Muscle of leg (tissue), 11 donors: Measurements from ENCODE around the gene NSD1. TPM values are rescaled to one million over a fixed set of nuclear protein-coding genes. Genes with fewer than 3 reads are reported as not detected.
"Not testable (repeated sequence)": the region's sequence is repeated elsewhere in the genome, so short reads cannot be mapped to it uniquely, and the experiment has no call there.

Experiments used
- DNase-seq: peaks from one replicate; pipeline ENCODE4 v3.0.0; 2013
- H3K27ac ChIP-seq: one replicate; pipeline ENCODE4 v1.5.1; 2013; ENCODE audit warnings: mild to moderate bottlenecking, low read length, control low read depth
- H3K27me3 ChIP-seq: one replicate; pipeline ENCODE4 v1.6.1; 2013; ENCODE audit warnings: low read length; ENCODE audit not compliant: control insufficient read depth, insufficient read depth
- H3K36me3 ChIP-seq: one replicate; pipeline ENCODE4 v1.6.1; 2013; ENCODE audit warnings: low read length; ENCODE audit not compliant: control insufficient read depth, insufficient read depth
- H3K4me1 ChIP-seq: one replicate; pipeline ENCODE4 v1.6.1; 2013; ENCODE audit warnings: low read length; ENCODE audit not compliant: control insufficient read depth, insufficient read depth
- H3K4me3 ChIP-seq: one replicate; pipeline ENCODE4 v1.5.1; 2013; ENCODE audit warnings: low read length, control low read depth
- H3K9me3 ChIP-seq: replicated peaks from 2 replicates; pipeline ENCODE4 v1.6.1; 2013; ENCODE audit warnings: low read depth, low read length; ENCODE audit not compliant: control insufficient read depth
- whole genome bisulfite sequencing: methylation state at CpG from one replicate; pipeline ENCODE4 v1.1.5; 2013; ENCODE audit warnings: missing lambda C conversion rate; ENCODE audit not compliant: insufficient coverage; 5-methylcytosine and 5-hydroxymethylcytosine counted together
- polyA plus RNA-seq, 8 donors: library from polyadenylated mRNA; unstranded; fragments of 120-200 nt; gene quantifications; one replicate each; pipeline versions ENCODE4 v1.2.1 to v1.2.3, GENCODE V29; 2013; ENCODE audit warnings: inconsistent platforms in 1 of 8, low replicate concordance in 1 of 8; ENCODE audit not compliant: insufficient read length in 8 of 8, insufficient read depth in 1 of 8
- total RNA-seq: library from RNA; stranded (reverse); fragments of 120-200 nt; gene quantifications from one replicate; pipeline ENCODE4 v1.2.4, GENCODE V29; 2013

The NSD1 gene
- total and polyA plus RNA-seq, 9 donors, result 28.2 to 63.6 (median 43.6) TPM

- Histone ChIP-seq H3K9me3 (no peaks in the 10 kb centered on the region), H3K4me3 (no peak overlapping the region), H3K4me1 (no peaks in the 10 kb centered on the region), H3K36me3 (peaks cover 41% of the 10 kb centered on the region), H3K27ac (no peak overlapping the region), H3K27me3 (no peaks in the 10 kb centered on the region)
- no peak for DNase-seq
- WGBS, result no CpG with 5 or more reads among the region's 1 CpG
These were observed 9.2 kb downstream of the NSD1 start for GRCh38 chr5:177142778-177143177.

GRCh38 chr5:177146891-177147638, 13.5 kb downstream of the NSD1 start:
- no peak overlapping the region for H3K4me3 ChIP-seq
- no peaks in the 10 kb centered on the region for H3K4me1 ChIP-seq
- no peaks in the 10 kb centered on the region for H3K27me3 ChIP-seq
- no peaks in the 10 kb centered on the region for H3K9me3 ChIP-seq
- peaks cover 35% of the 10 kb centered on the region for H3K36me3 ChIP-seq
- no peak for DNase-seq
- no peak overlapping the region for H3K27ac ChIP-seq
- 83% methylated on average over 12 of the region's 17 CpGs for WGBS

- H3K9me3 ChIP-seq, H3K27ac ChIP-seq, H3K4me1 ChIP-seq, H3K27me3 ChIP-seq, DNase-seq, H3K4me3 ChIP-seq: not testable (repeated sequence)
- peaks cover 37% of the 10 kb centered on the region for H3K36me3 ChIP-seq
- WGBS, result no CpG with 5 or more reads among the region's 17 CpGs
These were observed 16.5 kb downstream of the NSD1 start for GRCh38 chr5:177150061-177150460.

DNA sequence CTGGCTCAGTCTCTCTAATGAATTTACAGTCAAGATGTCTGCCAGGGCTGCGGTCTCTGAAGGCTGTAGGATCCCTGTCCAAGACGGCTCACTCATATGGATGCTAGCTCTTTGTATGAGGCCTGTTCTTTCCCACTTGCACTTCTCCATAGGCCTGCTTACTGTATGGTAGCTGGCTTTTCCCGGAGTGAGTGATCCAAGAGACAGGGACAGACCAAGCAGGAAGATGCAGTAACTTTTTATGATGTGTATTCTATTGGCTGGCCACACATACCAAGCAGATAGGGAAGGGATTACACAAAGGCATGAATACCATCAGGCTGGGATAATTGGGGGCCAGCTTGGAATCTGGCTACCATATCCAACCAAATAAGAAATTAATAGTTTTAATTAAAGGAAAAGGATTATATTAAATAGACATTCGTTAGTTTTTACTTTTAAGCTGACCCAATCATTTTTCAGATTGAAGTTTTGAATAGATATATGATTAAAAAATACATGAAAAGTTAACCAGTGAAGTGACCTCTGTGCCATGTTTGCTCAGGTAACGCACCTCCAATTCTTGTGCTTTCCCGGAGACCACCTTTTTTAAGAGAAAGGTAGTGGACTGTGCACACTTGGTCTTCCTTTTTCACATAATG, 20.6 kb downstream of the NSD1 start:
- H3K36me3 ChIP-seq, result peaks cover 19% of the 10 kb centered on the region
- no peaks in the 10 kb centered on the region for H3K9me3 ChIP-seq
- DNase-seq, result peak; percentile 11
- no peak overlapping the region for H3K27ac ChIP-seq
- no peaks in the 10 kb centered on the region for H3K4me1 ChIP-seq
- H3K4me3 ChIP-seq, result no peak overlapping the region
- no CpG with 5 or more reads among the region's 6 CpGs for WGBS
- no peaks in the 10 kb centered on the region for H3K27me3 ChIP-seq

DNA sequence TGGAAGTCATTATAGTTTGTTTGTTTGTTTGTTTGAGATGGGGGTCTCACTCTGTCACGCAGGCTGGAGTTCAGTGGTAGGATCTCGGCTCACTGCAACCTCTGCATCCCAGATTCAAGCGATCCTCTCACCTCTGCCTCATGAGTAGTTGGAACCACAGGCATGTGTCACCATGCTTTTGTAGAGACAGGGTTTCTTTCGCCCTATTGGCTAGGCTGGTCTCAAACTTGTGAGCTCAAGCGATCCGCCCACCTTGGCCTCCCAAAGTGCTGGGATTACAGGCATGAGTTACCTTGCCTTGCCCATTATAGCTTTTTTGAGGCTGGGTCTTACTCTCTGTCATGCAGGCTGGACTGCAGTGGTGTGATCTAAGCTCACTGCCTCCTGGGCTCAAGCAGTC, 28.8 kb downstream of the NSD1 start:
- WGBS, result 90% methylated on average over 2 of the region's 6 CpGs
- H3K4me1 ChIP-seq, result no peaks in the 10 kb centered on the region
- no peaks in the 10 kb centered on the region for H3K9me3 ChIP-seq
- no peaks in the 10 kb centered on the region for H3K27me3 ChIP-seq
- DNase-seq, result no peak
- peaks cover 23% of the 10 kb centered on the region for H3K36me3 ChIP-seq
- H3K27ac ChIP-seq, result no peak overlapping the region
- H3K4me3 ChIP-seq, result no peak overlapping the region

DNA sequence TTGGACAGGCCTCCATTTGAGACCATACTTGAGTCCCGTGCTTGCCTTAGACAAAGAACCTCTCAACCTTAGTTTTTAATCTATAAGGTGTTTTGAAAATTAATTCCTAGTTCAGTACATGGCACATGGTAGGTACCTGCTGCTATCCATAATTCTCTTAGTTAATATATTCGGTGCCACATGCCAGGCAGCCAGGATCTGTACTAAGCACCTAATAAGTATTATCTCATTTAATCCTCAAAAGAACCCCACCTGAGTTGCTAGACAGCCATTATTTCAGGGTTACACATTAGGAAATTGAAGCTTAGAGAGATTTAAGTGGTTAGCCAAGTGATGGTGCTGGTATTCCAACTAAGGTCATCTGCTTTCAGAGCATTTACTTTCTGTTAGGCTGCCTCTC, 29.9 kb downstream of the NSD1 start:
- H3K27me3 ChIP-seq, result no peaks in the 10 kb centered on the region
- H3K9me3 ChIP-seq, result no peaks in the 10 kb centered on the region
- WGBS, result no CpG with 5 or more reads among the region's 2 CpGs
- H3K4me3 ChIP-seq, result no peak overlapping the region
- peaks cover 23% of the 10 kb centered on the region for H3K36me3 ChIP-seq
- no peak for DNase-seq
- H3K27ac ChIP-seq, result no peak overlapping the region
- H3K4me1 ChIP-seq, result no peaks in the 10 kb centered on the region

GRCh38 chr5:177169271-177169670, 35.7 kb downstream of the NSD1 start:
- WGBS, result 94% methylated on average over 3 of the region's 15 CpGs
- peaks cover 17% of the 10 kb centered on the region for H3K36me3 ChIP-seq
- DNase-seq, result no peak

DNA sequence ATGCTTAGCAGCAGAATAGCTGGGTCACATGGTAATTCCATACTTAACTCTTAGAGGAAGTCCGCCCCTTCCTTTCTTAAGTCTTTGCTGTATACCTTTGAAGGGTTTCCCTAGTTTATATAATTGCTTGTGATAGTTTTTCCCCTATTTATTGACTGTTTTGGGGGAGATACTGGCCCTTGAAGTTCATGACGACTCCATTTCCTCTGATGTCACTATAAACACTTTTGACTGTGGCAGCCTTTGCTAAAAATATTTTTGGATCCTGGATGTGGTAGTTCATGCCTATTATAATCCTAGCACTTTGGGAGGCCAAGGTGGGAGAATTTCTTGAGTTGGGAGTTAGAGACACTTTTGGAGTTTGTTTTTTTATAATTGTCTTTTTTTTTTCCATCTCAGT, 38.4 kb downstream of the NSD1 start:
- no peaks in the 10 kb centered on the region for H3K9me3 ChIP-seq
- no peaks in the 10 kb centered on the region for H3K4me1 ChIP-seq
- DNase-seq, result no peak
- H3K27me3 ChIP-seq, result no peaks in the 10 kb centered on the region
- H3K27ac ChIP-seq, result no peak overlapping the region
- H3K36me3 ChIP-seq, result peaks cover 6% of the 10 kb centered on the region
- H3K4me3 ChIP-seq, result no peak overlapping the region
- whole genome bisulfite sequencing, result no CpG with 5 or more reads among the region's 2 CpGs

More at GRCh38 chr5:177169271-177169670, 35.7 kb downstream of the NSD1 start:
- H3K4me3 ChIP-seq, result no peak overlapping the region
- H3K9me3 ChIP-seq, result no peaks in the 10 kb centered on the region
- no peaks in the 10 kb centered on the region for H3K27me3 ChIP-seq
- no peaks in the 10 kb centered on the region for H3K4me1 ChIP-seq
- H3K27ac ChIP-seq, result no peak overlapping the region

GRCh38 chr5:177175336-177175735, 41.8 kb downstream of the NSD1 start:
- H3K36me3 ChIP-seq, result no peaks in the 10 kb centered on the region
- H3K27me3 ChIP-seq, result no peaks in the 10 kb centered on the region
- H3K9me3 ChIP-seq, result no peaks in the 10 kb centered on the region
- no peak overlapping the region for H3K27ac ChIP-seq
- no peak for DNase-seq
- H3K4me3 ChIP-seq, result no peak overlapping the region
- 67% methylated on average over 1 of the region's 4 CpGs for WGBS
- no peaks in the 10 kb centered on the region for H3K4me1 ChIP-seq

GRCh38 chr5:177176175-177176711, 42.7 kb downstream of the NSD1 start:
- no peak overlapping the region for H3K4me3 ChIP-seq
- H3K4me1 ChIP-seq, result no peaks in the 10 kb centered on the region
- H3K36me3 ChIP-seq, result no peaks in the 10 kb centered on the region
- no CpG with 5 or more reads among the region's 8 CpGs for WGBS
- no peaks in the 10 kb centered on the region for H3K9me3 ChIP-seq
- no peak overlapping the region for H3K27ac ChIP-seq
- no peak for DNase-seq
- no peaks in the 10 kb centered on the region for H3K27me3 ChIP-seq
